Left hindlimb (tissue), 1 donor: ENCODE measurements around the gene MAPKAPK3.

Experiments used
- DNase-seq: peaks from one replicate; pipeline ENCODE4 v3.0.0-alpha.2; 2018

The MAPKAPK3 gene

DNA sequence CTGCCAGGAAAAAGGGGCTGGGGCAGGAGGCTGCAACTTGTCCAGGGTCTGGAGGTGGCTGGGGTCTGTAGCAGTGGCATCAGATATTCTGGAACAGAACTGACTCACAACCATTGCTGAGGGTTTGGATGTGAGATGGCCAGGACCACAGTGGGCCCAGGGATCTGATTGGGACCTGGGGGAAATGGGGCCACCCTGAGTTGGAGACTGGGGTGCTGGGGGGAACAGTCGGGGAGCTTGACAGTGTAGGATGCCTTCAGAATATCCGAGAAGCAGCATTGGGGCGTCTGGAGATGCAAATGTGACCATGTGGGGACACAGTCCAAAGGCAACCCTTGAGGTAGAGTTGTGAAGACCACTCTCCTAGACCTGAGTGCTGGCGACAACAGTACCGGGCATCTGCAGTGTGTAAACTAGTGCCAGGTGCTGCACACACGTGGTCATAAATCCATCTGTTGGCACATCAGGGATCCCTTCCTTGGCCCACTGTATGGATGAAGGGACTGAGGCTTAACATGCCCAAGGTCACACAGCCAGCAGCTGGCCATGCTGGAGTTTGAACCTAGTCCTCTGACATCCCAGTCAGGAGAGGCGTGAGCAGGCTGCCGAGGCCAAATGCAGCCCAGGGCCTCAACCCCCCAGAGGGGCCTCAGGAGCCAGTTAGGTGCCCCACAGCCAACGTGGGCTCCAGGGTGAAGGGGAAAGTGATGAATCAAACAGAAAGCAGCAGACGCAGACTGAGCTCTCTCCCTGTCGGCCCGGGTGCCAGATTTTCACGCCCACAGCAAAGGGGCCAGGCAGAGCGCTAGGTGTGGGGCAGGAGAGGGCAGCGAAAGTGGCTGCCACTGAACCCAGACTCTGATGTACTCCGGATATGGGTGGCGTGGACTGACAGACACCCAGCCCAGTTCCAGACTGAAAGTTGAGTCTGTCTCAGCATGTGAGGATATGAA is 28.9 kb upstream of the MAPKAPK3 start:
- no peak for DNase-seq

DNA sequence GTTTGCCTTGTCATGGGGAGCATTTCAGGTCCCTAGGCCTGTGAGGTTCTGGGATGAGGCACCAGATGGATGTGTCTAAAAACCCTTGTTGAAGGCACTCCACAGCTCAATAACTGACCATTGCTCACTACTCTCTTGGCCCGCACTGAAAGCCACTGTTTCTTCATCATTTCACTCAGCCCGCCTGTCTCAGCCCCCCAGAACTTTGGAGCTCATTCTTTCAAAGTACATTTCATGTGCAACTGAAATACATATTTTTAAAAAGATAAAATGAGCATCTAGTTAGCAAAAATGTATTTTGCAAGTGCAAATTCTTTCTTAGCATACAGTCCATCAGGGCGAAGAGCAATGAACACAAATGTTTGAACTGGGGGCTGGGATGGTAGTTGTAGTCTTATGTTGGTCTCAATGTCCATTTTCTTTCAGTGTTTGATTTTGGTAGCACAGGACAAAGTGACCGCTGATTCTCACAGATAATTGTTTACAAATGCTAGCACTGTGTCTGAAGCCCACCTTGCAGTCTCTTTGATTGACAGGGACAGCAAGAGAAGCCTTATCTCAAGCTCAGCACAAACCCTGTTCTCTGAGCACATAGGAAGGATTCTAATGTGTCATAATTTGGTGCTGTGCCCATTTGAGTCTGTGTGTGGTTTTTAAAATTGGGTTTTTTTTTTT is 28.1 kb upstream of the MAPKAPK3 start:
- no peak for DNase-seq

DNA sequence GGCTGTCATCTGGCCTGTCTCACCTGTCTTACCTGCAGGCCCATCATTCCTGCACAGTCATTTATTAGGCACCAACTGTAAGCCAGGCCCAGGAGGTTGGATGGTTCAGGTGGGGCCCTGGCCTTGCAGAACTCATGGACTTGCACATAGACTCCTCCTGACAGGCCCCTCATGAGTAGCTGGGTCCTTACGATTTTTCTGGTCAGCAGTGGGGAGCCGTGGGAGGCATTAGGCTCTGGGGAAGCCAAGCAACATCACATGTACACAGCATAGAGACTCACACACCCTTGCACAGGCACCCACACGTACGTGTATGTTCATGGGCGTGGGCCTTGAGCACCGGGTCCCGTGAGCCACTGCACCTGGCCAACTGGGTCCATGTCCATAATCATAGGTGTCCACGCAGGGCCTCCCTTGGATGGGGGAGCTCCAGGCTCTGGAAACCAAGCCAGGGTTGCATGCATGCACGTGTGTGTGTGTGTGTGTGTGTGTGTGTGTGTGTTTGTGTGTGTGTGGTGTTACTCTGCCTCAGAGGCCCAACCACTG is 25.7 kb upstream of the MAPKAPK3 start:
- no peak for DNase-seq

DNA sequence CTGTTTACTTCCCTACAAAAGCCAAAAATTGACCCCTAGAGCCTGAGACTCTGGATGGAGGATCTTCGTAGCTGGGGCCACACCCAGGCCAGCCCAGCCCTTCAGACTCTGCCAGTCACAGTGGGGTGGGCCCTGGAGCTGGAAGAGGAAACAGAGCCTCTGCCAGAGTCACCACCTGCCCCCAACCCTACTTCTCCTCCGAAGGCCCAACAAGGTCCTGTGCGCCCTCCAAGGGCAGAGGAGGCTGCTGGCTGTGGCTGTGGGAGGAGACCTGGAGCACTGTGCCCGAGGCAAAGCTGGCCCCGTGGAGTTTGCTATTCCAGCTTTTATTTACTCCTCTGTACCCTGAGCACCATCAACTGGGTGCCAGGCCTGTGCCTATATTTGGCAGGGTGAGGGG is 24.4 kb upstream of the MAPKAPK3 start:
- DNase-seq = no peak

DNA sequence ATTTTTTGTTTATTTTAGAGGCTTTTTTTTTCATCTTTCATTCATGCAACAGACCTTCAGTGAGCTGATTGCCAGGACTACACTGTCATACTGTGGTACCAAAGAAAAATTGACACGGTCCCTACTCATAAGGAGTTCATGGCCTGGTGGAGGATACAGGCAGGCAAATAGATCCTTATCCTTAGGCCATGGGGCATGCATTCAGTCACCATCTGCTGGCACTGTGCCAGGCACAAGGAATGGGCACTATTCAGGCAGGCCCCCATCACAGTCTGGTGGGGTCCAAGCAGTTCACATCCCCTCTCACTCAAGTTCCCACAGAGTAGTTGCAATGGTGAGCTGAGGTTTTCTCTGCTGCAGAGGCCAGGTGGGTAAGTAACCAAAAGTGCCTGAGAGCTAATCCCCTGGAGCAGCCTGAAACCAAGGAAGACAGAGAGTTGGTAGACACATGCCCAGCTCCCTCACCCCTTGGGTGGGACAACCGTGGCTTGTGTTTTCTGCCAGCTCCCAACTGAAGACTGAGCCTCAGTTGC is 22.6 kb upstream of the MAPKAPK3 start:
- no peak for DNase-seq

DNA sequence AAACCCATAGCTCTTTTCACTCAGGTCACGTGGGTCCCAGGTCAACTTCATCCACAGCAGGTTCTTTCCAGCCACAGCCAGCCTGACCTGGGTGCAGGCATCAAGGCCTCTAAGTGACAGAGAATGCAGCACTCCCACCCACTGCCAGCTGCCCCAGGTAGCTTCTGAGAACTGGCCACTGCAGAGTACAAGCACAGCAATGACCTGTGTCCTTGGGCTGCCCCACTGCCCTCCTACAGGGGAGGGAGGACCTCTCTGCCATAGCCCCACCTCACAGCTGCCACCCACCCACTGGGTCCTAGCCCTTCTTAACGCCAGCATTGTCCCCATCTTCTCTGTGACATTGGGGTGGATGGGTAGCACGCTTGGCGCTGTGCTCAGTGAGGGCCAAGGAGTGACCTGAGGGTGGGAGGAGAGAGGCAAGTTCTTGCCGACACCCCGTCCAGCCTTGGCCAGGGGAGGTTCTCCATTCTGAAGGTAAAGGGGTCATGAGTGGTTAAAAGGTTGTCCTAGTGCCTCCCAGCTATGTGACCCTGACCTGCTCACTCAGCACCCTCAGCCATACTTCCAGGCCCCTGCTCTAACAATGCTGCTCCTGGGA is 17.7 kb upstream of the MAPKAPK3 start:
- DNase-seq = no peak

DNA sequence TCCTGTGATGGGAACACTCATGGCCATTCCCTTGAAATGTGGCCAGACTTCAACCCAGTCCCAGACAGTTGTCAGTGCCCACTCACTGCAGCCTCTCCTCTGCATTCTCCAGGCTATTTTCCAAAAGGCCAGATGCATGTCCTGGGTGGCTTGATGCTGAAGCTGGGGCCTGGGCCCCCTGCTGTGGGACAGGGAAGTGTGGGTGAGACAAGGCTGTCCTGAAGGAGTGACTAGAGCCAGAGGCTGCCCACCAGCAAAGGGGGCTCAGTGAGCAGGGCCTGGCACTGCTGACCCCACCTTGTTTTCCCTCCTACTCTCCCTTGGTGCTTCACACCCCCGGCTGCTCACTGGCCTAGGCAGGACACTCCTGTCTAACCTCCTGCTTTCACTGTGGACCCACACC is 17.2 kb upstream of the MAPKAPK3 start:
- peak; percentile 29 for DNase-seq

DNA sequence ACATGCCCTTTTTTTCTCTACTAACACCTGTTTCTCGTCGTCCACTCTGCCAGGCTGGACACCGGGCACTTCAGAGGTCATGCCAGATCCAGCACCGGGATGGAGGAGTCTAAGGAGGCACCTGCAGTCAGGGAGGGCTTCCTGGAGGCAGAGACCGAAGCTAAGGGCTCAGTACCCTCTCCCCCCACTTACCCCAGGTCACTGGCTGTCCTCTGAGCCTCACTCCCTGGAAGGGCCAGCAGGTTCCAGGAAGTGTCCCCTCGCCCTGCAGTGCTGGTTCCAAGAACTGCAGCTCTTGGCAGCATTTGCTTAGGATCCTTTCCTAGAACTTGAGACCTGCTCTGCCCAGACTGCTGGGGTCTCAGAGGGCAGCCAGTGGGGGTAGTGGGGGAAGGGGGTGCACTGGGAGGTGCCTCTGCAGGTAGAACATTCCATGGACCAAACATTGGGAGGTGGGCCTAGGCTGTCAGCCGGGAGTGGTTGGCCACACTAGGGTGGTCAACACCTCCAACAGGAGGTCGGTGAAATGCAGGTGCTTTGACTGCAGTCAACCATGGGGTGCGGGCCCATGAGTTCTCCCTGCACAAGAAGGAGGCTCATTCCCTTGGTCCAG is 16.7 kb upstream of the MAPKAPK3 start:
- no peak for DNase-seq

DNA sequence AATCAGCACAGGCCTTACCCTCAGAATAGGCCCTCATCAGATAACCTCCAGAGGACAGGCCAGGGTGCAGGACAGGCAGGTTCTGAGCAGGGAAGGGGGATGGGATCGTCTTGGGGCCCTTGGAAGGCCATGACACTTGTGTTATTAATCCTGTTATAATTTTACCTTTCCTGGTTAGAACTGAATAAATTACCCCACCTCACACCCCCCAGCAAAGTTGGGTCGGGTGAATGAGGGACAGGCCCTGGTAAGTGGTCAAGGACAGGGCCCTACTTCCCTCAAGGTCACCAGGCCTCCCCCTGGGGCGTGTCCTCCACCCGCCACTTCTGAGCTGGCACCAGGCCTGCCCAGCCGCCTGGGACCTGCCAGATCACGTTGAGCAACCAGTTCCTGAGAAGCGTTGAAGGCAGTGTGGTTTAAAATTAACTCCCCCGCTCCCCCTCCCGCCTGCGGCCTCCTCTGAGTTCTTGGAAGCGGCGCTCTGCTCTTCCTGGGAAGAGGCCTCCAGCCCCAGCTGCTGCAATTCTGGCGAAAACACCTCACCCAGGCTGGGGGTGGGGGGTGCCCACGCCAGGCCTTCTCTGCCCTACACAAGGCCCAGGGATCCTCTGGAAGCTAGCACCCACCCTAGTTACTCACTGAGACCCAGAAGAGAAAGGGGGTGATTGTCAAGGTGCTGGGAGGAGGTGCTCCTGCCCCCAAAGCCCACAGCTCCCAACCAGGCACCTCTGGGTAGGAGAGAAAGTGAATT is 15.9 kb upstream of the MAPKAPK3 start:
- DNase-seq = peak; percentile 96

DNA sequence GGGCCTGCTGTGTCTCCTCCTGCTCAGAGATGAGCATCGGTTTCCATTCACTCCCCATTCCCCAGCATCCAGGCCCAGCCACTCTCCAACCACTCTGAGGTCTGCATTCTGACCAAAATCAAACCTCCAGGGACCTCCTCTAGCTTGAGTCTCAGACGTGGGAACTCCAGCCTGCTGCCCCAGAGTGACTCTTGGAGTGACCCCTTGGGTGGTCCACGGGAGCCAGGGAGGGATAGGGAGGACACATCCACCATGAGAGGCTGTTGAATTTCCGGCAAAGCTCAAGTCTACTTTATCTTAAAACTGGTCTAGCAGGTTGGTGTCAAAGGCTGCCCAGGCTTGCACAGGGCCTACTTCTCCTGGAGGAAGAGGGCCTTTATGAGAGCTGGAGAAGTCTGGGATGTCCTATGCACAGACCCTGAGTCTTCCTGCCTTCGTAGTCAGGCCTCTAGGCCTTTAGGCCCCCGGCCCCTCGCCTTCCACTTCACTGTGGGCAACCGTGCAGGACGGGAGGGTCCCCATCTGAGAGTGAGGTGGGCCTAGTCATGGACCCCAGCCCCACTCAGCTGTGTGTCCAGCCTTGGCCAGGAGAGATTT is 14.3 kb upstream of the MAPKAPK3 start:
- DNase-seq = peak; percentile 66

DNA sequence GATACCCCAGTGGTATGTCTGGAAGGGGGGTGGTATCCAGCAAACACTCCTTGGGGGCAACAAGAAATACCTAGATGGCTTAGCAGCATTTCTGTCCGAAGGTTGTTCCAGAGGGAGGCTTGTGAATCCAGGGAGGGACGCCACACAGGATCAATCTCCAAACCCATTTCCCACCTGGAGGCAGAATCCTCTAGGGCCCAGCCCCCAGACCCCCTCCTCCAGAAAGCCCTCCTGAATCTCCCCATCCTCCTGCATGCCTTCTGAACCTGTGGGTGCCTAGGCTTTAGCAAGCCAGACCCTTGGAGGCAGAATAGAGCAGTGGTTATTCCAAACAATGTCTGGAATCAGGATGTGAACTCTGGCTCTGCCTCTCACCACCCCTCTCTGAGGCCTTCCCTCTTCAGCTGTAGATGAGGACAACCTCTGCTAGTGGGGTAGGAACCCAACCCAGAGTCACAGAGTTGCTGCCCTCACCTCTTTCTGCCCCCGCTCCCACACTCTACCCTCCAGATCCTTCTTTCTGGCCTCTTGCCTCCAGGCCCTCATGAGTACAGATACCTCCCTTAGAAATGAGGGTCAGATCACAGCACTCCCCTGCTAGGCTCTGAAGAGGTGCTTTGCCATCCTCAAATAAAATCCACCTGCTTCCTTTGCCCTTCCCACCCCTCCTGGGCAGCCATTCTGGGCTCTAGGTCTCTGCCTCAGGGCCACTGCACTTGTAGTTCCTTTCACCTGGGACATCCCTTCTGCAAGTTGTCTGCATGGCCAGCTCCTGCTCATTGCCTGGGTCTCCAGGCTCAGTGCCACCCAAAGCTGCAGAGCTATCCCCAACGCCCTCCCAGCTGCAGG is 13.5 kb upstream of the MAPKAPK3 start:
- no peak for DNase-seq

DNA sequence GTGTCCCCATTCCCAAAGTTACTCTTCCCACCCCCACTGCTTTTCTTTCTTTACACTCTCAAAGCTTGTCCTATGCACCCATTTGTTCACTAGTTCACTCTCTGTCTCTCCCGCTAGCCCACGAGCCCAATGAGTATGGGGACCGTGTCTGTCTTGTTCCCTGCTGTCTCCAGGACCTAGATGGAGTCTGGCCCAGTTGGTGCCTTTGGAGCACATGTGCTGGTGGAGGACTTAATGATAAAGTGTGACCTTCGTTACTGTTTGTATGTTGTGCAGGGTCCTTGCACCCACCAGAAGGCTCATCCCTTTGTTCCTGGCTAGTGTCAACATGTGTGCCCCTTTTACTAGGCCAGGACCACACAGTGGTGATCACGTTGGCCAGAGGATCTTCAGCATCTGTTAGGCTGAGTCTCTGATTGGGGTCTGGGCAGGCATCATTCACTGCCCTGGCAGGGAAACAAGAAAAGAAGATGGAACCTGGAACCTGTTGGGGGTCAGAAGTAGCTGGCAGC is 12.8 kb upstream of the MAPKAPK3 start:
- DNase-seq = no peak

DNA sequence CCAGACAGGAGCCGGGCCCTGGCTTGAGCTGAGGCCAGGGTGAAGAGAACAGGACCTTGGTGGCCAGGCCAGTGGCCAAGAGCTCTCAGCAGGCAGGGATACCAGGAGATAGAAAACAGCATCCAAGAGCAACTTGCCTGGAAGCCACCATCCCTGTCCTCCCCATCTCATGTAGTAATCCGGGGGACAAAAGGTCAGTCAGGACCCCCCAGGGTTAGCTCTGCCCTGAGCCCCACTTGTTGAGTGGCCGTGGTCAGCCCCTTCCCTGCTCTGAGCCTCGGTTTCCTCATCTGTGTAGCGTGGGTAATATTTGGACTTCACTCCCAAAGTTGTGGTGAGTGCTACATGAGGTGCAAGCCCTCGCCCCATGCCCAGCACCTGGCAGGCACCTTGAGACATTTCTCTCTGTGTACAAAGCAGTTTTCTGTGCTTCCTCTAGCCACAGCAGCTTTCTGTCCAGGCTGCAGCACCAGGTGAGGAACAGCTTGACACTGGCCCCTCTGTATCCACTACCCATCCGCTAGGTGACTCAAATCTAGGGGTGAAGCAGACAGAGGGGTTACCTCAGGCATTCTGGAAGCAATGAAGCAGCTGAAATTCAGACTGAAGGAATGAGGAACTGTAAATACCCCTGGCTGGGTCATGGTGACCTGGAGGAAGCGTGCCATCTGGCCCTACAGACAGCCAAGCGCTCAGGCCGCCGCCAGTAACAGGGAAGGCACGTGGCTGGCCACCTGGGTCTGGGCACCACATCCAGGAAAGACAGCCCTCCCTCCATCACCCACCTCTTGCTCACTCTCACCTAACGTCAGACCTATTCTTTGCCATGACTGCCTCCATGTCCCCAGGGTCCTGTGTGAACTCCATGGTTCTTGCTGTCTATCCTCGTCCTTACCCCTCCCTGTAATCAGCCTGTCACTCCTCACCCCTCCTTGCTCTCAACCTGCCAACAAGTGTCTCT is 12.0 kb upstream of the MAPKAPK3 start:
- no peak for DNase-seq

DNA sequence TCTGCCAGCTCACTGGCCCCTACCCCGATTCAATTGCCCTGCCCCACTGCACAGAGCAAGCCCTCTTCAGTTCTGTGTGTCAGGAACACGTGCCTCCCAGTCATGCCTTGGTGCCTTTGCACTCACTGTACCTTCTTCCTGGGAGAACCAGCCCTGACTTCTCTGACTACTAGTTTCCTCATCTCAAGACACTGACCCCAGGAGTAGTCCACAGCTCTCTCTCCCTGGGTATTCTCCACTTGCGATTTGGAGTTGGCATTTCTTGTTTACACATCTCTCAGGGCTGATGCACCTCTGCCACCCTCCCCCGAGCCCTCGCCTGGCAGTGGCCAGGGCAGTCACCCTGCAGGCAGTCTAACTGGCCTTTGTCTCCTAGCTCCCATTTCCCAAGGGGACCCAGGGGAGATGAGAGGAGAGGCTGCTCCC is 11.0 kb upstream of the MAPKAPK3 start:
- DNase-seq = no peak

DNA sequence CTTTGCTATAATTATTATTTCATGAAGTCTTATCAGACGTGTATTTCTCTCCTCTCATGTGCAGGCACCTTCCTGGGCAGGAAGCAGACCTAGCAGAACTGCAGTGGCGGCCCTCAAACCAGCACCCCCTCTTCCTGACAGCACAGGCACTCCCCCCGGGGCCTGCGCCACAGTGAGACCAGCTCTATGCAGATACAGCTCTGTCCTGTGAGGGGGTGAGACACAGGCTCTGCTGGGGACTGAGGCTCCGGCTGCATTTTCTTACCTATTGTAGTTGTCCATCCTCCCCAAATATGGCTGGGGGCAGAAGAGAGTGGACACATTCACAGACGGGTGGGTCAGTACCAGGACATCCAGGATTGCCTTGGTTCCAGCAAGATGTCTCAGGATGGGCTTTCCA is 10.4 kb upstream of the MAPKAPK3 start:
- no peak for DNase-seq

DNA sequence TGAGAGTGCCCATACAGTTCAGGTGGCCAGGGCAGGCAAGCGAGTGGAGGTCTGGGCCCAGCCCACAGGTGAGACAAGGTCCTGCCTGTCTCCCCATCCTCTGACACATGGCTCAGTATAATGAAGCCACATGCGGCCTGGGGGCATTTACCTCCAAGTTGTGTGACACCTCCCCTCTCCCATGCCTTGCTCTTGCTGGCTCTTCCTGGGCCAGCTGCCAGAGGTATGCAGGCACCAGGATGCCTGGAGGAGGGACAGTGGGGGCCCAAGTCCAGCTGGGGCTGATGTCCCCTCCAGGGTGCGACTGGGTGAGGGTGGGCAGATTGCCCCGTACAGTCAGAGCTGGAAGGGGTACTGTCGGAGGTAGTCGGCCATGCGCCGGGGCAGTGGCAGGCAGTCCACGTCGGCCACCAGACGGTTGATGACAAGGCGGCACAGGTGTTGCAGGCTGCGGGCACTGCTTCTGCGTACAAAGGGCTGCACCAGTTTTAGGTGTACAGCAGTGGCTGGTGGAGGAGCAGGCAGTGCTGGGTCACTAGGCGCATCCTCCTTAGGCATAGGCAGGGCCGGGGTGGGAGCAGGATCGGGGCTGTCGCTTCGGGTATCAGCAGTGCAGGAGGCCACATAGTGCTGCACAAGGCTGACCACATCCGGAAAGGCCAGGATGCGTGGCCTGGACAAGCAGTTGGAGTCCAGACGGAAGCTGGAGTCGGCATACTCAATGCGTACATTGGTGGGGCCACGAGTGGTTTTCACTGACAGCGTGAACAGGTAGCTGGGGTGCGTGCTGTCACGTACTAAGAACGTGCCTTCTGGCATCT is 9.5 kb upstream of the MAPKAPK3 start:
- DNase-seq = no peak

DNA sequence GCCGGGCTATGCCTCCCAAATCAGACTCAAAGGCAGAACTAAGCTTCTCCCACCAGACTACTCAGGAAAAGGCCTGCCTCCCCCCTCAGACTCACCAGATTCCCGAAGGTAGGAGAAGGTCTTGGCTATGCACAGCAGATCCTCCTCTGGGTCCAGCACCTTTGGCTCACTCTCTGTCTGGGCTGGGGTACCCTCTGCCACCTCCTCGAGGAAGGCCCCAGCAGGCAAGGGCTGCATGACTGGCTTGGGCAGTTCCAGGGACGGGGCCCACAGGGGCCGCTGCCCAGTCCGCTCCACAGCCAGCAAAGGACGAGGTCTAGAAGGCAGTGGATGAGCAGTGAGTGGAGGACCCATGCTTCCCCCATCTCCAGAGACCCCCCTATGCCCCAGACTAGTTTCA is 8.7 kb upstream of the MAPKAPK3 start:
- DNase-seq = no peak

DNA sequence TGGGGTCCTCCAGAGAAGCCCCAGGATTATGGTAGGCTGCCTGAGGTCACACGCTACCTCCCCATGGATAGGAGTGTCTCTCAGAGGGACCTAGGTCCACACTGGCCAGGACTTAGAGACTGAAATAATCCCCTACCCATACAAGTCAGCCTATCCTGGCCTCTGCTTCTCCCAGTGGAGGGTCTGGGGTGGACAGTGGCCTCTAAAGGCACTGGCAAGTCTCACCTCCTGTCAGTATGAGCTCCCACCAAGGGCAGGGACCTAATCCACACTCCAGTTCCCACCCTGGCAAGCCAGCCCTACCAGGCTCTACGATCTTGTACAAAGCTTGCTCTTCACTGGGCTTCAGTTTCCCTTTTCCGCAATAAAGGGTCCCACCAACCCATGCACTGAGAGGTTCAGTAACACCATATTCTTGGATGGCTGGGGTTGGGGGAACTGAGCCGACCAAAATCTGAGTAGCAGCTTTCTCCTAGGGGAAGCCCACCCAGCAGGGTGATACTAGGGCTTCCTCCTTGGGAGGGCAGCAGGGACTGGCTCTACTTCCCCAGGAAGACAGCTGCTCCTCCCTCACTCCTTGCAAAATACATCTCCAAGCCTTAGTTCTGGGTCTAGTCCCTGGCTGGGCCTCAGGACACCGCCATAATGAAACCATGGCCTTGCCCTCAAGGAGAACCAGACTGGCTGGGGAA is 7.7 kb upstream of the MAPKAPK3 start:
- DNase-seq = no peak
